ENCODE measurements around the gene IL20RA. TPM values are rescaled to one million over a fixed set of nuclear protein-coding genes. Genes with fewer than 3 reads are reported as not detected.

The IL20RA gene
- total and polyA plus RNA-seq, 4 donors = 0.17 to 0.65 (median 0.25) TPM; not detected in 1

GRCh38 chr6:136971609-136972008 lies 73.2 kb downstream of the IL20RA start:
- Histone ChIP-seq H3K27me3 (ENCODE audit: control insufficient read depth in 4 of 4, insufficient read depth in 4 of 4, low read length in 3 of 4) (peaks cover 0 to 15% (median 0%) of the 10 kb centered on the region in 4 donors), H3K9ac (ENCODE audit: low read depth in 1 of 2, low read length in 2 of 2) (no peak overlapping the region), H3K36me3 (ENCODE audit: control insufficient read depth in 4 of 4, insufficient read depth in 3 of 4, low read depth in 1 of 4, low read length in 3 of 4) (no peaks in the 10 kb centered on the region), H3K27ac (ENCODE audit: low read depth in 1 of 2, low read length in 2 of 2) (no peak overlapping the region), H3K4me1 (ENCODE audit: control insufficient read depth in 4 of 4, insufficient read depth in 4 of 4, low read length in 3 of 4) (peaks cover 0 to 5% (median 0%) of the 10 kb centered on the region in 4 donors), H3K9me3 (ENCODE audit: control insufficient read depth in 4 of 4, low read length in 3 of 4) (no peaks in the 10 kb centered on the region), H3K4me3 (ENCODE audit: low read depth in 1 of 3, low read length in 3 of 3) (no peak overlapping the region)
- no peak for DNase-seq (ENCODE audit: low spot score)
- WGBS = 89% methylated on average over 6 of the region's 6 CpGs
- no peak for TF ChIP-seq YY1 (IDR thresholded peaks at IDR 0.05)
- no peak for TF ChIP-seq TAF1 (conservative IDR thresholded peaks at IDR 0.05)
- no peak for TF ChIP-seq FOXA2 (IDR thresholded peaks at IDR 0.05)
- TF ChIP-seq NR2F2 (IDR thresholded peaks at IDR 0.05) = no peak
- no peak for TF ChIP-seq CTCF (IDR thresholded peaks at IDR 0.05; ENCODE audit: low read depth, low read length, missing input control)
- TF ChIP-seq ATF3 (IDR thresholded peaks at IDR 0.05) = no peak
- no peak for TF ChIP-seq ZBTB33 (IDR thresholded peaks at IDR 0.05)
- TF ChIP-seq RAD21 (IDR thresholded peaks at IDR 0.05) = no peak
- TF ChIP-seq SP1 (IDR thresholded peaks at IDR 0.05) = no peak
- TF ChIP-seq RXRA (IDR thresholded peaks at IDR 0.05) = no peak
- TF ChIP-seq EGR1 (IDR thresholded peaks at IDR 0.05; ENCODE audit: low read depth in 2 of 2) = no peak
- TF ChIP-seq FOXA1 (IDR thresholded peaks at IDR 0.05) = no peak
- no peak for TF ChIP-seq HNF4G (IDR thresholded peaks at IDR 0.05)

- H3K27ac ChIP-seq (ENCODE audit: low read depth in 1 of 2, low read length in 2 of 2) = no peak overlapping the region
- H3K4me1 ChIP-seq (ENCODE audit: control insufficient read depth in 4 of 4, insufficient read depth in 4 of 4, low read length in 3 of 4) = peaks cover 0 to 5% (median 0%) of the 10 kb centered on the region in 4 donors
- H3K9ac ChIP-seq (ENCODE audit: low read depth in 1 of 2, low read length in 2 of 2) = no peak overlapping the region
- peaks cover 0 to 12% (median 0%) of the 10 kb centered on the region in 4 donors for H3K27me3 ChIP-seq (ENCODE audit: control insufficient read depth in 4 of 4, insufficient read depth in 4 of 4, low read length in 3 of 4)
- no peaks in the 10 kb centered on the region for H3K36me3 ChIP-seq (ENCODE audit: control insufficient read depth in 4 of 4, insufficient read depth in 3 of 4, low read depth in 1 of 4, low read length in 3 of 4)
- WGBS = 85% methylated on average over 4 of the region's 4 CpGs
- no peaks in the 10 kb centered on the region for H3K9me3 ChIP-seq (ENCODE audit: control insufficient read depth in 4 of 4, low read length in 3 of 4)
- TF ChIP-seq HNF4G (IDR thresholded peaks at IDR 0.05) (no peak), RAD21 (IDR thresholded peaks at IDR 0.05) (no peak), YY1 (IDR thresholded peaks at IDR 0.05) (no peak), EGR1 (IDR thresholded peaks at IDR 0.05; ENCODE audit: low read depth in 2 of 2) (no peak), REST (IDR thresholded peaks at IDR 0.05) (no peak), RXRA (IDR thresholded peaks at IDR 0.05) (no peak), TAF1 (conservative IDR thresholded peaks at IDR 0.05) (no peak), FOXA1 (IDR thresholded peaks at IDR 0.05) (no peak), FOXA2 (IDR thresholded peaks at IDR 0.05) (no peak), CTCF (IDR thresholded peaks at IDR 0.05; ENCODE audit: low read depth, low read length, missing input control) (no peak), HNF4A (conservative IDR thresholded peaks at IDR 0.05) (no peak), ATF3 (IDR thresholded peaks at IDR 0.05) (no peak), SP1 (IDR thresholded peaks at IDR 0.05) (no peak), ZBTB33 (IDR thresholded peaks at IDR 0.05) (no peak), MAX (IDR thresholded peaks at IDR 0.05) (no peak), JUND (IDR thresholded peaks at IDR 0.05) (no peak), GABPA (IDR thresholded peaks at IDR 0.05 in 1 of 2, conservative IDR thresholded peaks at IDR 0.05 in 1 of 2) (no peak), NR2F2 (IDR thresholded peaks at IDR 0.05) (no peak)
- H3K4me3 ChIP-seq (ENCODE audit: low read depth in 1 of 3, low read length in 3 of 3) = no peak overlapping the region
- no peak for DNase-seq (ENCODE audit: low spot score)
Measured at GRCh38 chr6:136969930-136970329, 74.8 kb downstream of the IL20RA start.

Data from liver (tissue), 9 donors.